H1 (cell line): ENCODE results near the gene NTN4. TPM values are rescaled to one million over a fixed set of nuclear protein-coding genes. Genes with fewer than 3 reads are reported as not detected.

Source experiments
- CTCF ChIA-PET: fragments of 300-600 bp; sonication (Branson Sonifier 250); formaldehyde crosslinking; loops from one replicate; lab custom pipeline; 2021; ENCODE audit not compliant: partially characterized antibody; lab: Charles Lee
- POLR2A ChIA-PET: fragments of 300-600 bp; sonication (Branson Sonifier 250); formaldehyde crosslinking; loops from one replicate; lab custom pipeline; 2021; ENCODE audit warnings: inconsistent platforms; ENCODE audit not compliant: partially characterized antibody; lab: Charles Lee
- DNase-seq, 2 experiments: peaks; one replicate each; pipeline versions ENCODE4 v3.0.0 to v3.0.0-alpha.2; 2010 to 2022; ENCODE audit warnings: low spot score in 2 of 2, low read depth in 1 of 2, mixed read lengths in 1 of 2
- FAIRE-seq: peaks from 2 replicates; lab custom pipeline; 2011; peaks lifted over from hg19 to GRCh38; lab: Jason Lieb, UNC
- H2AFZ ChIP-seq: 2 replicates; pipeline ENCODE4 v1.8.1; 2012; ENCODE audit warnings: low read length, inconsistent platforms
- H2AK5ac ChIP-seq: 2 replicates; pipeline ENCODE4 v1.6.1; 2013; ENCODE audit warnings: low read depth, low read length
- H2BK120ac ChIP-seq: replicated peaks from 2 replicates; pipeline ENCODE3; 2013; ENCODE audit warnings: low read depth, low read length, inconsistent platforms
- H2BK12ac ChIP-seq: 2 replicates; pipeline ENCODE4 v1.6.1; 2013; ENCODE audit warnings: low read depth, low read length
- H2BK15ac ChIP-seq: 2 replicates; pipeline ENCODE4 v1.6.1; 2013; ENCODE audit warnings: low read length
- H2BK20ac ChIP-seq: 2 replicates; pipeline ENCODE4 v1.6.1; 2013; ENCODE audit warnings: low read length
- H2BK5ac ChIP-seq: 2 replicates; pipeline ENCODE4 v1.6.1; 2013; ENCODE audit warnings: low read depth, low read length
- H3K14ac ChIP-seq: 2 replicates; pipeline ENCODE4 v1.6.1; 2013; ENCODE audit warnings: inconsistent platforms; ENCODE audit not compliant: insufficient read length
- H3K18ac ChIP-seq: 2 replicates; pipeline ENCODE4 v1.6.1; 2013; ENCODE audit warnings: low read length; ENCODE audit errors: extremely low read depth
- H3K23ac ChIP-seq: 2 replicates; pipeline ENCODE4 v1.6.1; 2013; ENCODE audit warnings: inconsistent platforms; ENCODE audit not compliant: insufficient read length
- H3K23me2 ChIP-seq: 2 replicates; pipeline ENCODE4 v1.6.1; 2013; ENCODE audit warnings: low read depth, low read length
- H3K27ac ChIP-seq: 2 replicates; pipeline ENCODE4 v1.6.1; 2011; ENCODE audit warnings: low read depth, low read length, inconsistent platforms
- H3K27me3 ChIP-seq, 4 experiments: replicated peaks in 1 of 4; 1 replicate in 1 of 4; 2 replicates in 3 of 4; pipeline versions ENCODE4 v1.6.1 to v1.8.1; 2011 to 2013; ENCODE audit warnings: low read length in 3 of 4, mild to moderate bottlenecking in 3 of 4, inconsistent platforms in 2 of 4, mixed read lengths in 2 of 4, moderate library complexity in 1 of 4; ENCODE audit not compliant: control insufficient read depth in 3 of 4, insufficient read depth in 3 of 4; ENCODE audit errors: extremely low read depth in 1 of 4
- H3K36me3 ChIP-seq, 4 experiments: 2 replicates each; pipeline versions ENCODE4 v1.6.1 to v1.8.1; 2011 to 2013; ENCODE audit warnings: mild to moderate bottlenecking in 4 of 4, low read length in 3 of 4, moderate library complexity in 2 of 4, control low read depth in 1 of 4, inconsistent platforms in 1 of 4; ENCODE audit not compliant: insufficient read depth in 4 of 4, control insufficient read depth in 2 of 4
- H3K4ac ChIP-seq: replicated peaks from 2 replicates; pipeline ENCODE3; 2013; ENCODE audit warnings: low read length, low read depth, mixed read lengths, inconsistent platforms; ENCODE audit not compliant: insufficient read length
- H3K4me1 ChIP-seq, 4 experiments: replicated peaks in 1 of 4; 1 replicate in 1 of 4; 2 replicates in 3 of 4; pipeline versions ENCODE4 v1.6.1 to v1.8.1; 2011 to 2013; ENCODE audit warnings: low read length in 3 of 4, inconsistent platforms in 2 of 4, mixed read lengths in 1 of 4; ENCODE audit not compliant: insufficient read depth in 4 of 4, control insufficient read depth in 3 of 4
- H3K4me2 ChIP-seq, 2 experiments: 2 replicates each; pipeline versions ENCODE4 v1.6.1 to v1.8.1; 2011 to 2013; ENCODE audit warnings: low read depth in 2 of 2, low read length in 2 of 2, control low read depth in 1 of 2, inconsistent platforms in 1 of 2, mild to moderate bottlenecking in 1 of 2; ENCODE audit not compliant: insufficient read depth in 1 of 2
- H3K4me3 ChIP-seq, 4 experiments: fragments of 200-600, 300-600 bp in 1 of 4; sonication (generic), shearing (Covaris generic), sonication (Bioruptor Twin) in 1 of 4; 2 replicates each; pipeline versions ENCODE4 v1.5.1 to v1.8.1; 2011 to 2016; ENCODE audit warnings: low read length in 4 of 4, low read depth in 3 of 4, control low read depth in 2 of 4, inconsistent platforms in 2 of 4, mild to moderate bottlenecking in 2 of 4, mixed read lengths in 1 of 4, moderate library complexity in 1 of 4; ENCODE audit not compliant: insufficient read depth in 2 of 4; ENCODE audit errors: extremely low read depth in 1 of 4
- H3K56ac ChIP-seq: replicated peaks from 2 replicates; pipeline ENCODE3; 2013; ENCODE audit warnings: low read depth, mild to moderate bottlenecking, mixed read lengths, low read length, inconsistent platforms; ENCODE audit not compliant: insufficient read length
- H3K79me1 ChIP-seq: 2 replicates; pipeline ENCODE4 v1.6.1; 2013; ENCODE audit warnings: low read depth, low read length, control low read depth
- H3K79me2 ChIP-seq, 2 experiments: 2 replicates each; pipeline versions ENCODE4 v1.6.1 to v1.8.1; 2012 to 2013; ENCODE audit warnings: low read length in 2 of 2, mild to moderate bottlenecking in 2 of 2, inconsistent platforms in 1 of 2; ENCODE audit not compliant: insufficient read depth in 2 of 2, control insufficient read depth in 1 of 2
- H3K9ac ChIP-seq, 4 experiments: replicated peaks in 1 of 4; 1 replicate in 1 of 4; 2 replicates in 3 of 4; pipeline versions ENCODE4 v1.6.1 to v1.8.1; 2011 to 2013; ENCODE audit warnings: low read depth in 3 of 4, low read length in 3 of 4, control low read depth in 2 of 4, mild to moderate bottlenecking in 2 of 4, moderate library complexity in 2 of 4, inconsistent platforms in 1 of 4; ENCODE audit errors: extremely low read depth in 1 of 4
- H3K9me3 ChIP-seq, 2 experiments: 2 replicates each; pipeline versions ENCODE4 v1.6.1 to v1.8.1; 2012 to 2013; ENCODE audit warnings: mild to moderate bottlenecking in 2 of 2, moderate library complexity in 2 of 2, control low read depth in 1 of 2, inconsistent platforms in 1 of 2, low read depth in 1 of 2, low read length in 1 of 2, mixed read lengths in 1 of 2; ENCODE audit not compliant: insufficient read depth in 2 of 2
- H4K20me1 ChIP-seq, 2 experiments: replicated peaks in 1 of 2; 2 replicates each; pipeline versions ENCODE3 to v1.8.1; 2011 to 2013; ENCODE audit warnings: inconsistent platforms in 2 of 2, low read length in 2 of 2, mild to moderate bottlenecking in 1 of 2; ENCODE audit not compliant: insufficient read depth in 2 of 2, control insufficient read depth in 1 of 2
- H4K5ac ChIP-seq: 2 replicates; pipeline ENCODE4 v1.6.1; 2013; ENCODE audit warnings: low read length, low read depth, mixed read lengths, inconsistent platforms; ENCODE audit not compliant: insufficient read length
- H4K8ac ChIP-seq: 2 replicates; pipeline ENCODE4 v1.8.0; 2013; ENCODE audit warnings: mild to moderate bottlenecking, moderate library complexity, low read length, inconsistent platforms; ENCODE audit not compliant: insufficient read depth; ENCODE audit errors: extremely low read depth
- H4K91ac ChIP-seq: replicated peaks from 2 replicates; pipeline ENCODE3; 2013; ENCODE audit warnings: low read length, mixed read lengths, inconsistent platforms; ENCODE audit not compliant: insufficient read length
- ATF2 ChIP-seq: IDR thresholded peaks from 2 replicates; pipeline ENCODE4 v1.6.1; 2012; ENCODE audit warnings: low read length, inconsistent platforms
- BACH1 ChIP-seq: IDR thresholded peaks from 2 replicates; pipeline ENCODE4 v1.6.1; 2012; ENCODE audit warnings: low read length, improper control_type of control experiment
- CHD2 ChIP-seq: IDR thresholded peaks from 2 replicates; pipeline ENCODE4 v1.6.1; 2012; ENCODE audit warnings: low read length, improper control_type of control experiment
- EGR1 ChIP-seq: IDR thresholded peaks from 2 replicates; pipeline ENCODE4 v1.6.1; 2011; ENCODE audit warnings: low read depth, low read length, borderline replicate concordance
- GABPA ChIP-seq: IDR thresholded peaks from 2 replicates; pipeline ENCODE4 v1.6.1; 2011; ENCODE audit warnings: mild to moderate bottlenecking, low read length, moderate library complexity, borderline replicate concordance; ENCODE audit not compliant: insufficient read depth
- JUN ChIP-seq: IDR thresholded peaks from 2 replicates; pipeline ENCODE4 v1.6.1; 2011; ENCODE audit warnings: low read depth, mild to moderate bottlenecking, improper control_type of control experiment, low read length
- JUND ChIP-seq: IDR thresholded peaks from 2 replicates; pipeline ENCODE4 v1.6.1; 2011; ENCODE audit warnings: mild to moderate bottlenecking, improper control_type of control experiment, low read length
- KDM1A ChIP-seq: fragments of 200-600, 300-600 bp; sonication (generic); IDR thresholded peaks from 2 replicates; pipeline ENCODE4 v1.7.1; 2016; ENCODE audit warnings: mild to moderate bottlenecking, low read length, borderline replicate concordance
- whole genome bisulfite sequencing, 2 experiments: shearing (Covaris generic) in 1 of 2; methylation state at CpG; one replicate each; pipeline versions ENCODE4 v1.1.6 to v1.1.7; 2013 to 2015; ENCODE audit warnings: low lambda C conversion rate in 2 of 2, mixed read lengths in 2 of 2, inconsistent platforms in 1 of 2, low coverage in 1 of 2, missing lambda C conversion rate in 1 of 2; ENCODE audit not compliant: insufficient replicate concordance in 2 of 2, insufficient coverage in 1 of 2, insufficient read length in 1 of 2; ENCODE audit errors: extremely low coverage in 1 of 2, missing lambda C conversion rate in 1 of 2; 5-methylcytosine and 5-hydroxymethylcytosine counted together
- polyA plus RNA-seq, 7 experiments: library from polyadenylated mRNA; depleted of rRNA in 3 of 7; stranded (reverse) in 5 of 7; unstranded in 2 of 7; fragments of >200 nt in 5 of 7; fragments of 200-250 nt in 2 of 7; gene quantifications; 1 replicate in 5 of 7; 2 replicates in 1 of 7; 4 replicates in 1 of 7; pipeline versions ENCODE4 v1.2.1 to v1.2.3, GENCODE V29; 2011 to 2013; ENCODE audit warnings: missing spikeins in 2 of 7, mixed read lengths in 2 of 7
- total RNA-seq: library from RNA; stranded (reverse); fragmentation: NEBNext Ultra II Directional; extraction: Animal tissue kit (Norgen Biotek cat#: 25700); gene quantifications from 2 replicates; pipeline ENCODE4 v1.2.1, GENCODE V29; 2021
- TF ChIP-seq, protein P1 (sequence below): IDR thresholded peaks from 2 replicates; pipeline ENCODE4 v1.6.1; 2011; ENCODE audit warnings: low read depth, mild to moderate bottlenecking, low read length; ENCODE audit not compliant: insufficient read depth

The NTN4 gene
- total and polyA plus RNA-seq, 2 of the 8 experiments (the other 6 are each of a cell fraction or from before 2014, with no cell fraction given), result 0.74 to 1.3 TPM

DNA sequence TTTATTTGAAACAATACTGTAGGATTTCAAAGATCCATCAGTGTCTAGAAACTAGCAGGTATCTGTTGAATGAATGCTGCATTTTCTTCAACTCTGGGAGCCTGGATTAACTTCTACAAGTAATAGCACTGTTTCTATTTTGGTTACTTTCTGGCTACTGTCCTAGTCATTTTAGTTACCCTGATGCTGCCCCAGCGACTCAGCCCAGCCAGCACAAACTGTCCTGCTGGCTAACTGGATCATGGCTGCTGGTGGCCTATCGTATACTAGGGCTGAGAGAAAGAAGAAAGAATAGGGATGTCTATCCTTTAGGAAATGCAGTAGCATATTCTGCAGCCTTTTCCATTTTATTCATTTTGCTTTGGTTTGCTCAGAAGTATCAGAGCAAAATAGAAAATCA is 53.9 kb downstream of the NTN4 start:
- Histone ChIP-seq H2BK12ac (no peak overlapping the region), H3K9ac (no peak overlapping the region), H4K20me1 (no peaks in the 10 kb centered on the region), H3K27ac (no peak overlapping the region), H2BK5ac (no peak overlapping the region), H2BK120ac (no peak overlapping the region), H3K4ac (no peak overlapping the region), H3K23ac (no peak overlapping the region), H3K14ac (no peak overlapping the region), H3K56ac (no peak overlapping the region), H4K5ac (no peak overlapping the region), H2BK15ac (no peak overlapping the region), H3K9me3 (no peaks in the 10 kb centered on the region), H3K18ac (no peak overlapping the region), H3K27me3 (no peaks in the 10 kb centered on the region), H3K36me3 (no peaks in the 10 kb centered on the region), H3K4me1 (no peaks in the 10 kb centered on the region), H2AK5ac (no peak overlapping the region), H3K4me2 (no peak overlapping the region), H2AFZ (no peak overlapping the region), H4K8ac (no peak overlapping the region), H2BK20ac (no peak overlapping the region), H3K79me2 (no peaks in the 10 kb centered on the region), H3K4me3 (no peak overlapping the region), H3K79me1 (no peaks in the 10 kb centered on the region), H3K23me2 (no peaks in the 10 kb centered on the region), H4K91ac (no peak overlapping the region)
- no peak for DNase-seq
- TF ChIP-seq GABPA (no peak), JUN (no peak), ATF2 (no peak), KDM1A (no peak), CHD2 (no peak), BACH1 (no peak), JUND (no peak), EGR1 (no peak)
- TF ChIP-seq, protein P1, sequence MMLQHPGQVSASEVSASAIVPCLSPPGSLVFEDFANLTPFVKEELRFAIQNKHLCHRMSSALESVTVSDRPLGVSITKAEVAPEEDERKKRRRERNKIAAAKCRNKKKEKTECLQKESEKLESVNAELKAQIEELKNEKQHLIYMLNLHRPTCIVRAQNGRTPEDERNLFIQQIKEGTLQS, result no peak
- CTCF ChIA-PET, result no interaction called here
- FAIRE-seq, result no peak
- WGBS, 2 experiments, result 92% methylated on average over 2 of the region's 2 CpGs; no CpG with 5 or more reads in 1 of the 2 experiments
- POLR2A ChIA-PET, result no interaction called here
